Right lobe of liver (tissue), 4 donors: ENCODE data around the gene SCMH1.

Experiments used
- CTCF ChIP-seq, 4 donors: fragments of 200-600 bp in 3 of 4; fragments of 450-650 bp in 1 of 4; IDR thresholded peaks; one replicate each; pipeline versions ENCODE4 v1.5.1 to v1.8.0; 2016 to 2022; ENCODE audit warnings: antibody characterized with exemption in 4 of 4, mild to moderate bottlenecking in 2 of 4
- POLR2A ChIP-seq: fragments of 450-650 bp; IDR thresholded peaks from one replicate; pipeline ENCODE4 v1.6.1; 2017; ENCODE audit warnings: antibody characterized with exemption, mild to moderate bottlenecking
- donor health status: DM: no; HTN: no; CAD: no.
- donor health status: DM: no; HTN: no; CAD: no.
- donor health status: DM: no; HTN: yes; CAD: no.

- no peak for TF ChIP-seq POLR2A
- TF ChIP-seq CTCF (IDR thresholded peaks at IDR 0.05), result no peak
These were observed 72.9 kb downstream of the SCMH1 start for GRCh38 chr1:41169066-41169798.
